Activated naive CD8-positive, alpha-beta T cell treated with anti-CD3 and anti-CD28 coated beads for 36 hours (primary cell): ENCODE results near the gene RHCE. TPM values are rescaled to one million over a fixed set of nuclear protein-coding genes. Genes with fewer than 3 reads are reported as not detected.

ENCODE experiments used
- DNase-seq: peaks from one replicate; pipeline ENCODE4 v3.0.0; 2021
- H3K27ac Mint-ChIP-seq: one replicate; pipeline ENCODE4 v1.8.0; 2022; ENCODE audit warnings: mild to moderate bottlenecking, moderate library complexity, mixed read lengths
- H3K27me3 Mint-ChIP-seq: one replicate; pipeline ENCODE4 v1.8.0; 2022; ENCODE audit warnings: mild to moderate bottlenecking, mixed read lengths
- H3K36me3 Mint-ChIP-seq: one replicate; pipeline ENCODE4 v1.8.0; 2021; ENCODE audit warnings: mild to moderate bottlenecking, mixed read lengths
- H3K4me1 Mint-ChIP-seq: one replicate; pipeline ENCODE4 v1.8.0; 2021; ENCODE audit warnings: mixed read lengths
- H3K4me3 Mint-ChIP-seq: one replicate; pipeline ENCODE4 v1.8.0; 2022; ENCODE audit warnings: mild to moderate bottlenecking, moderate library complexity, mixed read lengths
- H3K9me3 Mint-ChIP-seq: one replicate; pipeline ENCODE4 v1.8.0; 2022; ENCODE audit warnings: mixed read lengths
- total RNA-seq, 2 experiments: library from RNA; stranded (reverse); gene quantifications; one replicate each; pipeline ENCODE4 v1.2.3, GENCODE V29; 2021

RHCE gene
- total RNA-seq, 2 experiments from 2014 or later: 0.29 to 0.32 TPM

- no peaks in the 10 kb centered on the region for H3K9me3 Mint-ChIP-seq
- DNase-seq: no peak
- H3K27ac Mint-ChIP-seq: peak overlapping the region; percentile 62
- H3K4me1 Mint-ChIP-seq: peaks cover 42% of the 10 kb centered on the region
- H3K27me3 Mint-ChIP-seq: no peaks in the 10 kb centered on the region
- H3K36me3 Mint-ChIP-seq: peaks cover 8% of the 10 kb centered on the region
- no peak overlapping the region for H3K4me3 Mint-ChIP-seq
These were observed 22.5 kb upstream of the RHCE start for GRCh38 chr1:25443030-25443699.

DNA sequence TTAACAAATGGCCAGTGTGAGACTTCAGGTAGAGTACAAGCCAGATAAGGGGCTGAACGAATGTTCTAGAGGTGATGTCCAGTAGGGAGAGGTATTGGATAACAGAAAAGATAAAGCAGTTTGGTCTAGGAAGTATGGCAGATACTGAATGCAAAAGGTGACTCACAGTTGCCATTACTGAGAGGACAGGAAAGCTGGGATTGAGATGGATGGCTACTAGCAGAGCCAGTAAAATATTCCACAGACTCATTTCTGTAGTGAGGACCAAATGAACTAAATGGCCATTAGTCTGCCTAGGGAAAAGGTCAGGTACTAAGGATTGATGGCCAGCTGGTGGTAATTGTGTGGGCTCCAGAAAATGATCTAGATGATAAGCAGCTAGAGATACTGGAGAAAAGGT is 21.6 kb upstream of the RHCE start:
- no peaks in the 10 kb centered on the region for H3K27me3 Mint-ChIP-seq
- no peak overlapping the region for H3K4me3 Mint-ChIP-seq
- no peak overlapping the region for H3K27ac Mint-ChIP-seq

DNA sequence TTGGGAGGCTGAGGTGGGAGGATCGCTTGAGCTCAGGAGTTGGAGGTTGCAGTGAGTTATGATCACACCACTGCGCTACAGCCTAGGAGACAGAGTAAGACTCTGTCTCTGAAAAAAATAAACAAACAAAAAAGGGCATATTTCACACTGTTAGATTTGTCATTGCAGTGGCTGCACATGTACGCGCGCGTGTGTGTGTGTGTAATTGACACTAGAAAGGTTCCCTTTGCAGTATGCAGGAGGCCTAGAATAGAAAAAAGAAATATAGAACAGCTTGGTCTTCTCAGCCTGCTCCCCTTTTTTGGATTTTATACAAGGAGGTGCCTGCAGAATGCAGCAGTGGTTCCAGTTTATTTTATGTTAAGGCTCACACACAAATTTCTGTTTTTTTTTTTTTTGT is 18.7 kb upstream of the RHCE start:
- H3K27me3 Mint-ChIP-seq: no peaks in the 10 kb centered on the region
- peaks cover 49% of the 10 kb centered on the region for H3K4me1 Mint-ChIP-seq
- H3K27ac Mint-ChIP-seq: no peak overlapping the region
- peaks cover 3% of the 10 kb centered on the region for H3K36me3 Mint-ChIP-seq
- H3K4me3 Mint-ChIP-seq: no peak overlapping the region
- DNase-seq: no peak
- H3K9me3 Mint-ChIP-seq: no peaks in the 10 kb centered on the region

More for the DNA sequence above, 21.6 kb upstream of the RHCE start:
- Mint-ChIP-seq H3K9me3 (no peaks in the 10 kb centered on the region), H3K36me3 (peaks cover 3% of the 10 kb centered on the region), H3K4me1 (peaks cover 36% of the 10 kb centered on the region)
- no peak for DNase-seq

GRCh38 chr1:25437672-25438071 is 17.0 kb upstream of the RHCE start:
- Mint-ChIP-seq H3K4me1 (peaks cover 56% of the 10 kb centered on the region), H3K27me3 (no peaks in the 10 kb centered on the region), H3K9me3 (no peaks in the 10 kb centered on the region), H3K27ac (no peak overlapping the region), H3K4me3 (no peak overlapping the region), H3K36me3 (no peaks in the 10 kb centered on the region)
- no peak for DNase-seq

GRCh38 chr1:25435397-25436108 is 14.9 kb upstream of the RHCE start:
- H3K4me1 Mint-ChIP-seq: peaks cover 50% of the 10 kb centered on the region
- DNase-seq: peak; percentile 9
- H3K27ac Mint-ChIP-seq: peak overlapping the region; percentile 84

GRCh38 chr1:25433389-25434186 is 13.0 kb upstream of the RHCE start:
- Mint-ChIP-seq H3K4me3 (no peak overlapping the region), H3K36me3 (no peaks in the 10 kb centered on the region), H3K4me1 (peaks cover 58% of the 10 kb centered on the region), H3K9me3 (no peaks in the 10 kb centered on the region), H3K27ac (peak overlapping the region; percentile 14), H3K27me3 (no peaks in the 10 kb centered on the region)
- DNase-seq: no peak

More at GRCh38 chr1:25435397-25436108, 14.9 kb upstream of the RHCE start:
- H3K27me3 Mint-ChIP-seq: no peaks in the 10 kb centered on the region
- no peaks in the 10 kb centered on the region for H3K9me3 Mint-ChIP-seq
- H3K36me3 Mint-ChIP-seq: no peaks in the 10 kb centered on the region
- peak overlapping the region; percentile 68 for H3K4me3 Mint-ChIP-seq

DNA sequence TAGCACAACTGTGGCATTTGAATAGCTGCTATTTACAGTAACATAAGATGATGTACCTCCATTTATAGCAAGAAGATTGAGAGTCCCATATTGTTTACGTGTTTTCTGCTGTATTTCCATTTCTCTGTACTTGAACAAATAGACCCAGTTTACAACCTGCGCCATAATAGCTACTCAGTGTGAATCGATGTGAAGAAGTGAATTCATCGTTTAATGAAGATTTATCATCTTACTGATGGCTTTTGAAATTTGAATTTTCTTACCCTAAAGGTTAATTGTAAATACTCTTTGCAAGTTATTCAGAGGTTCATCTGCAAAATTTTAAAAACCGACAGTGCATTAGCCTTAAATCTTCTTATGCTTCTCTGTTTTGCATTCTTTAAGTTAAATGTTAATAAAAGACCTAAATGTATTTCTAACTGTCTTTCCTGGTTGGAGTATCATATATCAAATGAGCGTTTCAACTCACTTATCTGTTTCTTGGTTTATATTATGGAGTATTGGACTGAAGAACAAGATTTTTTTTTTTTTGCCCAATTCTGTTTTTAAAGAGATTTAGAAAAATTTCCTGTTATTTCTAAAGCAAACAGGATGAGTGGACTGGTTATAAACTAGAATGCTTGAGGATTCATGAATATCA is 12.2 kb upstream of the RHCE start:
- H3K36me3 Mint-ChIP-seq: peaks cover 1% of the 10 kb centered on the region
- no peak overlapping the region for H3K27ac Mint-ChIP-seq
- H3K27me3 Mint-ChIP-seq: no peaks in the 10 kb centered on the region
- DNase-seq: no peak
- H3K4me3 Mint-ChIP-seq: peak overlapping the region; percentile 87
- peaks cover 58% of the 10 kb centered on the region for H3K4me1 Mint-ChIP-seq
- no peaks in the 10 kb centered on the region for H3K9me3 Mint-ChIP-seq

GRCh38 chr1:25431955-25432719 is 11.5 kb upstream of the RHCE start:
- Mint-ChIP-seq H3K27me3 (no peaks in the 10 kb centered on the region), H3K36me3 (peaks cover 2% of the 10 kb centered on the region), H3K4me3 (peak overlapping the region; percentile 87), H3K27ac (peak overlapping the region; percentile 86), H3K4me1 (peaks cover 58% of the 10 kb centered on the region), H3K9me3 (no peaks in the 10 kb centered on the region)
- DNase-seq: no peak

- Mint-ChIP-seq H3K4me1 (peaks cover 52% of the 10 kb centered on the region), H3K27me3 (no peaks in the 10 kb centered on the region), H3K9me3 (no peaks in the 10 kb centered on the region), H3K27ac (peak overlapping the region; percentile 86), H3K4me3 (peak overlapping the region; percentile 95), H3K36me3 (peaks cover 2% of the 10 kb centered on the region)
- peak; percentile 81 for DNase-seq
These were observed 10.6 kb upstream of the RHCE start for GRCh38 chr1:25430967-25431881.

GRCh38 chr1:25430073-25430966 is 9.7 kb upstream of the RHCE start, which contains the start of gene MACO1:
TSS of gene MACO1 (plus strand) at chr1:25430897. CDS start at chr1:25431099, 202 bp downstream.
- H3K36me3 Mint-ChIP-seq: peaks cover 2% of the 10 kb centered on the region
- DNase-seq: peak; percentile 98
- no peaks in the 10 kb centered on the region for H3K27me3 Mint-ChIP-seq
- peaks cover 43% of the 10 kb centered on the region for H3K4me1 Mint-ChIP-seq
- H3K9me3 Mint-ChIP-seq: no peaks in the 10 kb centered on the region
- H3K27ac Mint-ChIP-seq: peak within 1 kb of the TSS; percentile 99
- peak within 1 kb of the TSS; percentile 95 for H3K4me3 Mint-ChIP-seq

- no peaks in the 10 kb centered on the region for H3K9me3 Mint-ChIP-seq
- peak overlapping the region; percentile 35 for H3K4me3 Mint-ChIP-seq
- no peak for DNase-seq
- H3K4me1 Mint-ChIP-seq: peaks cover 26% of the 10 kb centered on the region
- H3K27ac Mint-ChIP-seq: no peak overlapping the region
- peaks cover 2% of the 10 kb centered on the region for H3K36me3 Mint-ChIP-seq
- H3K27me3 Mint-ChIP-seq: no peaks in the 10 kb centered on the region
These were observed 8.0 kb upstream of the RHCE start for GRCh38 chr1:25428475-25429166.

GRCh38 chr1:25427696-25428095 is 7.1 kb upstream of the RHCE start:
- Mint-ChIP-seq H3K27ac (no peak overlapping the region), H3K4me3 (no peak overlapping the region)
- no peak for DNase-seq

More at GRCh38 chr1:25427696-25428095, 7.1 kb upstream of the RHCE start:
- H3K4me1 Mint-ChIP-seq: peaks cover 17% of the 10 kb centered on the region
- H3K27me3 Mint-ChIP-seq: no peaks in the 10 kb centered on the region
- no peaks in the 10 kb centered on the region for H3K9me3 Mint-ChIP-seq
- peaks cover 2% of the 10 kb centered on the region for H3K36me3 Mint-ChIP-seq
